HG02840 (cell line): Measurements from ENCODE around the gene MORN1.

Source experiments
- ATAC-seq: cut with Tn5 transposase; IDR thresholded peaks from one replicate; pipeline ENCODE4 v1.9.1; 2021; ENCODE audit warnings: mild to moderate bottlenecking, moderate library complexity, moderate number of reproducible peaks; ENCODE audit not compliant: unreplicated experiment, low FRiP score

MORN1 gene

GRCh38 chr1:2353551-2354438 lies 37.6 kb downstream of the MORN1 start:
- no peak for ATAC-seq

GRCh38 chr1:2352897-2353550 lies 38.3 kb downstream of the MORN1 start:
- ATAC-seq: no peak

- no peak for ATAC-seq
Measured at GRCh38 chr1:2352341-2352896, 38.9 kb downstream of the MORN1 start.

- no peak for ATAC-seq
Measured at GRCh38 chr1:2351723-2352122, 39.6 kb downstream of the MORN1 start.

- no peak for ATAC-seq
Measured at GRCh38 chr1:2350911-2351655, 40.3 kb downstream of the MORN1 start.

- ATAC-seq: no peak
Measured at GRCh38 chr1:2350501-2350900, 40.9 kb downstream of the MORN1 start.

- no peak for ATAC-seq
Measured at GRCh38 chr1:2349806-2350205, 41.5 kb downstream of the MORN1 start.

GRCh38 chr1:2348346-2349325 lies 42.7 kb downstream of the MORN1 start:
- no peak for ATAC-seq

GRCh38 chr1:2347896-2348295 lies 43.5 kb downstream of the MORN1 start:
- ATAC-seq: no peak

GRCh38 chr1:2347409-2347785 lies 44.0 kb downstream of the MORN1 start:
- no peak for ATAC-seq

GRCh38 chr1:2346691-2347408 lies 44.5 kb downstream of the MORN1 start:
- ATAC-seq: no peak

- ATAC-seq: no peak
Measured at GRCh38 chr1:2345297-2346075, 45.9 kb downstream of the MORN1 start.

- ATAC-seq: no peak
Measured at GRCh38 chr1:2344744-2345296, 46.5 kb downstream of the MORN1 start.

- no peak for ATAC-seq
Measured at GRCh38 chr1:2344121-2344681, 47.2 kb downstream of the MORN1 start.

GRCh38 chr1:2343023-2343935 lies 48.1 kb downstream of the MORN1 start:
- no peak for ATAC-seq

- no peak for ATAC-seq
Measured at GRCh38 chr1:2342384-2343022, 48.9 kb downstream of the MORN1 start.
